Liver (tissue), 3 donors: Measurements from ENCODE around the gene MZT2B.
"Not testable (repeated sequence)": the region's sequence is repeated elsewhere in the genome, so short reads cannot be mapped to it uniquely, and the experiment has no call there.

ENCODE experiments used
- CTCF ChIP-seq: fragments of 150-350 bp; IDR thresholded peaks from 2 replicates; pipeline ENCODE4 v1.5.1; 2017; ENCODE audit warnings: improper control_type of control experiment, low read depth, low read length; ENCODE audit not compliant: missing input control
- HNF4G ChIP-seq: IDR thresholded peaks from 2 replicates; pipeline ENCODE4 v1.6.1; 2016; ENCODE audit warnings: antibody characterized with exemption
- MAX ChIP-seq: IDR thresholded peaks from 2 replicates; pipeline ENCODE4 v1.6.1; 2016; ENCODE audit warnings: antibody characterized with exemption
- TAF1 ChIP-seq: conservative IDR thresholded peaks from 2 replicates; pipeline ENCODE4 v1.6.1; 2016; ENCODE audit warnings: antibody characterized with exemption, mild to moderate bottlenecking
- YY1 ChIP-seq: IDR thresholded peaks from 2 replicates; pipeline ENCODE4 v1.6.1; 2016; ENCODE audit warnings: antibody characterized with exemption, mild to moderate bottlenecking
- TF ChIP-seq, protein P1 (sequence below): IDR thresholded peaks from 2 replicates; pipeline ENCODE4 v1.6.1; 2016; ENCODE audit warnings: antibody characterized with exemption
- donor health status: healthy.
- donor health status: healthy.

DNA sequence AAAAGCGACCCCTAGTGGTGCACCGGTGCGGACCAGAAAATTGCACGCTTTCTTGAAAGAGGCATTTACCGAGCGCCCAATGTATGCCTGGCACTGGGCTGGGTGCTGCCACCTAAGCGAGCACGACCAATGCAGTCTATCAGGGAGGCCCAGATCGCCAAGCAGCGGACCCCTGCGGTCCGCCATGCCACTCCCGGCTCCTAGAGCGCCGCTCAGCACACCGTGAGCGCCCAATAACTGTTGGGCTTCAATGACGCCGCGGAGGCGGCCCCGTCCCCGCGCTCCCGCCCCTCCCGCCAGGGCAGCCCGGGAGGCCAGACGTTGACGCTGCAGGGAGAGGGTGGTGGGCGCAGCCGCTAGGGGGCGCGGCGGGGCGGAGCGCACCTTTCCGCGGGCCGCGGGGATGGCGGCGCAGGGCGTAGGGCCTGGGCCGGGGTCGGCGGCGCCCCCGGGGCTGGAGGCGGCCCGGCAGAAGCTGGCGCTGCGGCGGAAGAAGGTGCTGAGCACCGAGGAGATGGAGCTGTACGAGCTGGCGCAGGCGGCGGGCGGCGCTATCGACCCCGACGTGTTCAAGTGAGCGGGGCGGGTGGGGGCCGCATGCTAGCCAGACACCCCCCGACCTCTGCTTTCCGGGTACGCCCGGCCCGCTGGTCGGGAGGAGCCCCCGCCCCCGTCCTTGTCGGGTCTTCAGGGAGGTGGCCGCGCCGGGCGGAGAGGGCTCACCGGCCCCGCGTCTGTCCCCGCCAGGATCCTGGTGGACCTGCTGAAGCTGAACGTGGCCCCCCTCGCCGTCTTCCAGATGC is at the start of gene MZT2B:
- peak; percentile 78 for TF ChIP-seq CTCF
- TF ChIP-seq, protein P1, sequence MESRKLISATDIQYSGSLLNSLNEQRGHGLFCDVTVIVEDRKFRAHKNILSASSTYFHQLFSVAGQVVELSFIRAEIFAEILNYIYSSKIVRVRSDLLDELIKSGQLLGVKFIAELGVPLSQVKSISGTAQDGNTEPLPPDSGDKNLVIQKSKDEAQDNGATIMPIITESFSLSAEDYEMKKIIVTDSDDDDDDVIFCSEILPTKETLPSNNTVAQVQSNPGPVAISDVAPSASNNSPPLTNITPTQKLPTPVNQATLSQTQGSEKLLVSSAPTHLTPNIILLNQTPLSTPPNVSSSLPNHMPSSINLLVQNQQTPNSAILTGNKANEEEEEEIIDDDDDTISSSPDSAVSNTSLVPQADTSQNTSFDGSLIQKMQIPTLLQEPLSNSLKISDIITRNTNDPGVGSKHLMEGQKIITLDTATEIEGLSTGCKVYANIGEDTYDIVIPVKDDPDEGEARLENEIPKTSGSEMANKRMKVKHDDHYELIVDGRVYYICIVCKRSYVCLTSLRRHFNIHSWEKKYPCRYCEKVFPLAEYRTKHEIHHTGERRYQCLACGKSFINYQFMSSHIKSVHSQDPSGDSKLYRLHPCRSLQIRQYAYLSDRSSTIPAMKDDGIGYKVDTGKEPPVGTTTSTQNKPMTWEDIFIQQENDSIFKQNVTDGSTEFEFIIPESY: not testable (repeated sequence)
- TF ChIP-seq HNF4G, MAX, TAF1, YY1: not testable (repeated sequence)
